Neutrophil (primary cell): Measurements from ENCODE around the gene MPC2.

ENCODE experiments used
- H3K27ac ChIP-seq: fragments of 200-600 bp; sonication (generic); 2 replicates; pipeline ENCODE4 v1.5.1; 2016; ENCODE audit warnings: mild to moderate bottlenecking, moderate library complexity
- H3K27me3 ChIP-seq: fragments of 200-600 bp; sonication (generic); 2 replicates; pipeline ENCODE4 v1.6.0; 2016; ENCODE audit warnings: mild to moderate bottlenecking
- H3K36me3 ChIP-seq: fragments of 200-600 bp; sonication (generic); 2 replicates; pipeline ENCODE4 v1.5.1; 2017
- H3K4me1 ChIP-seq, 2 experiments: fragments of 200-600 bp in 1 of 2; sonication (generic) in 1 of 2; 1 replicate in 1 of 2; 2 replicates in 1 of 2; pipeline versions ENCODE4 v1.5.1 to v1.6.1; 2013 to 2016; ENCODE audit warnings: low read depth in 1 of 2, low read length in 1 of 2, mild to moderate bottlenecking in 1 of 2, moderate library complexity in 1 of 2; ENCODE audit not compliant: control insufficient read depth in 1 of 2, insufficient read depth in 1 of 2
- H3K4me3 ChIP-seq, 2 experiments: fragments of 200-600 bp in 1 of 2; sonication (generic) in 1 of 2; 1 replicate in 1 of 2; 2 replicates in 1 of 2; pipeline ENCODE4 v1.5.1; 2013 to 2016; ENCODE audit warnings: low read depth in 1 of 2, low read length in 1 of 2, mild to moderate bottlenecking in 1 of 2, moderate library complexity in 1 of 2
- H3K9me3 ChIP-seq: fragments of 200-600 bp; sonication (generic); 2 replicates; pipeline ENCODE4 v1.5.1; 2016
- CTCF ChIP-seq: fragments of 200-600 bp; sonication (generic); IDR thresholded peaks from 2 replicates; pipeline ENCODE4 v1.5.1; 2016; ENCODE audit warnings: antibody characterized with exemption

Gene MPC2

GRCh38 chr1:167974698-167975097 lies 37.8 kb upstream of the MPC2 start:
- H3K27me3 ChIP-seq = no peaks in the 10 kb centered on the region

GRCh38 chr1:167973832-167974231 lies 37.0 kb upstream of the MPC2 start:
- no peaks in the 10 kb centered on the region for H3K4me1 ChIP-seq

More at GRCh38 chr1:167974698-167975097, 37.8 kb upstream of the MPC2 start:
- Histone ChIP-seq H3K4me3 (no peak overlapping the region), H3K9me3 (no peaks in the 10 kb centered on the region), H3K4me1 (no peaks in the 10 kb centered on the region), H3K27ac (no peak overlapping the region), H3K36me3 (peaks cover 29% of the 10 kb centered on the region)
- no peak for TF ChIP-seq CTCF

DNA sequence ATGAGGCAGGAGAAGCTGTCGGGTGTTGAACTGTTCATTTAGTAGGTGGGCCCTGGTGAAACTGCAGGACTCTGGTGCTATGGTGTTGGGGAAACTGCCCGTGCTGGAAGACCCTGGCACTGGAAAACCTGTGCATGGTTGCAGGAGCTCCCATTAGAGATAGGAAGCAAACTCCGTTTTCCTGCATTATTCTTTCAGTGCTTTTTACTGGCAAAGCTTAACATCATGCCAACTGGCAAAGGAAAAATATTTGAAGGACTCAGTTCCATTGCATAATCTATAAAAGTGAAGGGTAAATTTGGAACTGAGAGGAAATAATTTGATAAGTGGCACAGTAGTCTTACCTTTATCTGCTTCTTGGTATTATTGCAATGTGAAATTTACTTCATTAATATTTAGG lies 31.7 kb upstream of the MPC2 start:
- no peak overlapping the region for H3K4me3 ChIP-seq
- H3K9me3 ChIP-seq = no peaks in the 10 kb centered on the region
- no peak overlapping the region for H3K27ac ChIP-seq
- TF ChIP-seq CTCF = no peak
- H3K36me3 ChIP-seq = peaks cover 22% of the 10 kb centered on the region
- H3K27me3 ChIP-seq = no peaks in the 10 kb centered on the region
- no peaks in the 10 kb centered on the region for H3K4me1 ChIP-seq

More at GRCh38 chr1:167973832-167974231, 37.0 kb upstream of the MPC2 start:
- no peaks in the 10 kb centered on the region for H3K9me3 ChIP-seq
- no peaks in the 10 kb centered on the region for H3K27me3 ChIP-seq
- H3K27ac ChIP-seq = no peak overlapping the region
- H3K4me3 ChIP-seq = no peak overlapping the region
- H3K36me3 ChIP-seq = peaks cover 25% of the 10 kb centered on the region
- TF ChIP-seq CTCF = no peak

GRCh38 chr1:167966050-167966449 lies 29.2 kb upstream of the MPC2 start:
- no peak for TF ChIP-seq CTCF
- Histone ChIP-seq H3K36me3 (peaks cover 18% of the 10 kb centered on the region), H3K4me3 (no peak overlapping the region), H3K27me3 (no peaks in the 10 kb centered on the region), H3K4me1 (no peaks in the 10 kb centered on the region), H3K27ac (no peak overlapping the region), H3K9me3 (no peaks in the 10 kb centered on the region)

DNA sequence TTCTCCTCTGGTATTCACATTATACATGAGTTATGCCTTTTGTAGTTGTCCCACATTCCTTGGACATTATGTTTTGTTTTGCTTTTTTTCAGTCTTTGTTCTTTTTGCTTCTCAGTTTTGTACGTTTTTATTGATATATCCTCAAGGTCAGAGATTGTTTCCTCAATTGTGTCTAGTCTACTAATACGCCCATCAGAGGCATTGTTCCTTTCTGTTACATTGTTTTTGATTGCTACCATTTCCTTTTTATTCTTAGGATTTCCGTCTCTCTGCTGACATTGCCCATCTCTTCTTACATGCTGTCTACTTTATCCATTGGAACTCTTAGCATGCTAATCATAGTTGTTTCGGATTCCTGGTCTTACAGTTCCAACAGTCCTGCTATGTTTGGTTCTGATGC lies 27.8 kb upstream of the MPC2 start:
- no peaks in the 10 kb centered on the region for H3K4me1 ChIP-seq
- peaks cover 18% of the 10 kb centered on the region for H3K36me3 ChIP-seq
- no peaks in the 10 kb centered on the region for H3K9me3 ChIP-seq
- H3K27me3 ChIP-seq = no peaks in the 10 kb centered on the region
- TF ChIP-seq CTCF = no peak
- no peak overlapping the region for H3K27ac ChIP-seq
- no peak overlapping the region for H3K4me3 ChIP-seq

GRCh38 chr1:167957710-167958109 lies 20.8 kb upstream of the MPC2 start:
- Histone ChIP-seq H3K9me3 (no peaks in the 10 kb centered on the region), H3K27me3 (no peaks in the 10 kb centered on the region), H3K36me3 (peaks cover 27% of the 10 kb centered on the region), H3K4me1 (no peaks in the 10 kb centered on the region), H3K27ac (no peak overlapping the region), H3K4me3 (no peak overlapping the region)
- TF ChIP-seq CTCF = no peak
